K562 (cell line): Measurements from ENCODE around the gene CDC26. TPM values are rescaled to one million over a fixed set of nuclear protein-coding genes. Genes with fewer than 3 reads are reported as not detected.

Experiments
- ATF7 ChIP-seq: fragments of 450-650 bp; IDR thresholded peaks from 2 replicates; pipeline ENCODE4 v1.7.1; 2014; ENCODE audit warnings: mild to moderate bottlenecking, moderate library complexity
- CTCFL ChIP-seq: IDR thresholded peaks from 2 replicates; pipeline ENCODE4 v1.6.1; 2011; ENCODE audit warnings: borderline replicate concordance, low read depth, mild to moderate bottlenecking, moderate library complexity, low read length; ENCODE audit not compliant: insufficient read depth, poor library complexity, severe bottlenecking
- EP400 ChIP-seq: fragments of 450-650 bp; IDR thresholded peaks from 2 replicates; pipeline ENCODE4 v1.6.1; 2017; ENCODE audit warnings: antibody characterized with exemption, mild to moderate bottlenecking, moderate library complexity
- ETV1 ChIP-seq: fragments of 450-650 bp; conservative IDR thresholded peaks from 2 replicates; pipeline ENCODE4 v1.6.1; 2016; ENCODE audit warnings: missing genetic modification characterization, control low read depth, low read depth, missing compliant biosample characterization
- GABPA ChIP-seq: fragments of 200-800 bp; sonication (Bioruptor generic); conservative IDR thresholded peaks from 2 replicates; pipeline ENCODE4 v1.6.1; 2016; ENCODE audit warnings: low read depth, missing genetic modification characterization, missing compliant biosample characterization
- JUND ChIP-seq, 2 experiments: IDR thresholded peaks; 2 replicates in 1 of 2; 3 replicates in 1 of 2; pipeline ENCODE4 v1.6.1; 2011; ENCODE audit warnings: borderline replicate concordance in 2 of 2, low read depth in 2 of 2, low read length in 2 of 2, improper control_type of control experiment in 1 of 2, missing biosample characterization in 1 of 2, missing genetic modification characterization in 1 of 2, missing genetic modification reagents in 1 of 2
- KDM2B ChIP-seq: fragments of 250-450 bp; sonication (Bioruptor Pico); IDR thresholded peaks from 2 replicates; pipeline ENCODE4 v1.8.0; 2021; ENCODE audit warnings: mild to moderate bottlenecking, moderate library complexity
- L3MBTL2 ChIP-seq: fragments of 450-650 bp; IDR thresholded peaks from 2 replicates; pipeline ENCODE4 v1.6.1; 2016; ENCODE audit warnings: mild to moderate bottlenecking, moderate library complexity
- MBD2 ChIP-seq: sonication (generic); IDR thresholded peaks from 2 replicates; pipeline ENCODE4 v1.6.1; 2016; ENCODE audit warnings: low read depth, borderline replicate concordance
- MNT ChIP-seq, 2 experiments: fragments of 450-650 bp; conservative IDR thresholded peaks; 2 replicates each; pipeline ENCODE4 v1.6.1; 2017; ENCODE audit warnings: mild to moderate bottlenecking in 2 of 2, moderate library complexity in 2 of 2
- POLR2B ChIP-seq: fragments of 450-650 bp; IDR thresholded peaks from 2 replicates; pipeline ENCODE4 v1.6.1; 2018; ENCODE audit warnings: low read depth; ENCODE audit not compliant: partially characterized antibody
- RREB1 ChIP-seq: fragments of 250-450 bp; sonication (Bioruptor Pico); IDR thresholded peaks from 2 replicates; pipeline ENCODE4 v1.4.0; 2020
- SRSF9 ChIP-seq: fragments of 200-400 bp; formaldehyde crosslinking; IDR thresholded peaks from 2 replicates; pipeline ENCODE4 v1.6.1; 2017; ENCODE audit warnings: low read depth, low read length, borderline replicate concordance
- TBP ChIP-seq: optimal IDR thresholded peaks from 2 replicates; pipeline ENCODE3; 2011; ENCODE audit warnings: low read depth, low read length, improper control_type of control experiment
- ZBTB43 ChIP-seq: sonication (generic); formaldehyde crosslinking; IDR thresholded peaks from 2 replicates; pipeline ENCODE4 v1.8.0; 2023; ENCODE audit warnings: mild to moderate bottlenecking, missing genetic modification reagents
- ZNF384 ChIP-seq: IDR thresholded peaks from 2 replicates; pipeline ENCODE4 v1.6.1; 2012; ENCODE audit warnings: low read depth, low read length, improper control_type of control experiment
- ZSCAN32 ChIP-seq: fragments of 450-650 bp; formaldehyde crosslinking; IDR thresholded peaks from 2 replicates; pipeline ENCODE4 v1.4.0; 2020; ENCODE audit warnings: mild to moderate bottlenecking, moderate library complexity
- polyA plus RNA-seq, 8 experiments: library from polyadenylated mRNA; depleted of rRNA in 4 of 8; stranded (reverse) in 5 of 8; unstranded in 3 of 8; fragments of >200 nt; fragmentation: Nextera tagmentation in 2 of 8; fragmentation: Illumina TruSeq in 1 of 8; extraction: Ambion mirVana in 2 of 8; extraction: Trizol in 1 of 8; gene quantifications; 2 replicates each; pipeline versions ENCODE4 v1.2.1 to v1.2.3, GENCODE V29; 2011 to 2014; ENCODE audit warnings: inconsistent platforms in 1 of 8, missing spikeins in 1 of 8
- total RNA-seq, 7 experiments: library from RNA; depleted of rRNA in 6 of 7; stranded (reverse); fragments of >200 nt in 6 of 7; fragmentation: Illumina TruSeq in 2 of 7; extraction: Trizol in 2 of 7; gene quantifications; 2 replicates each; pipeline versions ENCODE4 v1.2.1 to v1.2.3, GENCODE V29; 2011 to 2021; ENCODE audit warnings: low replicate concordance in 1 of 7

Gene CDC26
- total and polyA plus RNA-seq, 9 of the 15 experiments (the other 6 are each of a cell fraction or from before 2014, with no cell fraction given): 33.0 to 147 (median 60.0) TPM

GRCh38 chr9:113222482-113222841, 52.9 kb downstream of the CDC26 start (continued):
- TF ChIP-seq MBD2 (no peak), ZSCAN32 (0 out of 2 replicates have a peak, but pooled peaks have one; percentile 21), CTCFL (no peak), ATF7 (peak; percentile 51), ZNF384 (no peak), L3MBTL2 (0 out of 2 replicates have a peak, but pooled peaks have one; percentile 12), RREB1 (CRISPR knock-in tag) (0 out of 2 replicates have a peak, but pooled peaks have one; percentile 12), EP400 (peak; percentile 45; the same call in 1 of the 2 replicates), ETV1 (peak; percentile 60), ZBTB43 (no peak), POLR2B (peak; percentile 31), TBP (peak; percentile 8), MNT (conservative IDR thresholded peaks at IDR 0.05) (no peak), KDM2B (CRISPR knock-in tag) (no peak), GABPA (tag) (peak; percentile 42; the same call in 1 of the 2 replicates), SRSF9 (no peak), JUND (IDR thresholded peaks at IDR 0.05; ENCODE audit: borderline replicate concordance, low read depth, low read length) (peak; percentile 53; the same call in 1 of the 2 replicates), JUND (tag; IDR thresholded peaks at IDR 0.05; ENCODE audit: borderline replicate concordance, low read depth, low read length) (no peak)
